A549 treated with DMSO at 1 μM for 4 hours (cell line): Measurements from ENCODE around the gene KIAA0586. TPM values are rescaled to one million over a fixed set of nuclear protein-coding genes. Genes with fewer than 3 reads are reported as not detected.

Experiments
- total RNA-seq: library from RNA; stranded (reverse); fragments of 200-300 nt; extraction: Qiagen RNA extraction; gene quantifications from 5 replicates; pipeline ENCODE4 v1.2.3, GENCODE V29; 2022; ENCODE audit warnings: low read depth

Gene KIAA0586
- 8.8 to 11.8 TPM (median 10.9 TPM) in 5 replicates for total RNA-seq

GRCh38 chr14:58427281-58428117 is at the start of gene KIAA0586, which contains the start of gene TIMM9:
KIAA0586 (plus strand) TSS chr14:58427719; CDS start chr14:58428265, 546 bp downstream.
TIMM9 (minus strand) TSS chr14:58427531; CDS start chr14:58411945, 15,586 bp downstream.

GRCh38 chr14:58395812-58396788 is 31.4 kb upstream of the KIAA0586 start, which contains the start of gene TOMM20L:
TOMM20L (plus strand) TSS chr14:58395930; CDS start chr14:58395958, 28 bp downstream.

Other genes starting within 250 kb of the KIAA0586 start
- gene ACTR10, start 227.6 kb upstream of the KIAA0586 start, total RNA-seq, result 43.9 to 55.5 TPM (median 47.4 TPM) in 5 replicates
- gene PSMA3, start 182.9 kb upstream of the KIAA0586 start, total RNA-seq, result 187 to 247 TPM (median 210 TPM) in 5 replicates
- gene ARID4A, start 129.2 kb upstream of the KIAA0586 start, total RNA-seq, result 3.6 to 7.1 TPM (median 5.9 TPM) in 5 replicates
- gene TOMM20L, start 31.8 kb upstream of the KIAA0586 start, total RNA-seq, result not detected in 5 replicates
- 68.8 to 87.3 TPM (median 72.1 TPM) in 5 replicates for gene TIMM9, start 188 bp upstream of the KIAA0586 start, total RNA-seq
- 0.55 to 1.2 TPM (median 0.77 TPM) in 5 replicates for gene DACT1, start 210.2 kb downstream of the KIAA0586 start, total RNA-seq